Peyer's patch (tissue), 4 donors: ENCODE results near the gene ZBTB7C.
A peak's percentile ranks its signal among the peaks of the same experiment; 100 is the strongest.

Experiments
- POLR2A ChIP-seq, 2 donors: fragments of 450-650 bp; IDR thresholded peaks; one replicate each; pipeline ENCODE4 v1.5.1; 2017; ENCODE audit warnings: antibody characterized with exemption in 2 of 2, mild to moderate bottlenecking in 2 of 2, moderate library complexity in 2 of 2
- TF ChIP-seq, protein P1 (sequence below), 6 experiments: fragments of 450-650 bp in 4 of 6; fragments of 200-600 bp in 2 of 6; sonication (generic) in 1 of 6; IDR thresholded peaks; one replicate each; pipeline ENCODE4 v1.5.1; 2017 to 2019; ENCODE audit warnings: antibody characterized with exemption in 6 of 6, mild to moderate bottlenecking in 3 of 6, moderate library complexity in 1 of 6

GRCh38 chr18:48136051-48136826, 272.9 kb downstream of the ZBTB7C start:
- TF ChIP-seq, protein P1, sequence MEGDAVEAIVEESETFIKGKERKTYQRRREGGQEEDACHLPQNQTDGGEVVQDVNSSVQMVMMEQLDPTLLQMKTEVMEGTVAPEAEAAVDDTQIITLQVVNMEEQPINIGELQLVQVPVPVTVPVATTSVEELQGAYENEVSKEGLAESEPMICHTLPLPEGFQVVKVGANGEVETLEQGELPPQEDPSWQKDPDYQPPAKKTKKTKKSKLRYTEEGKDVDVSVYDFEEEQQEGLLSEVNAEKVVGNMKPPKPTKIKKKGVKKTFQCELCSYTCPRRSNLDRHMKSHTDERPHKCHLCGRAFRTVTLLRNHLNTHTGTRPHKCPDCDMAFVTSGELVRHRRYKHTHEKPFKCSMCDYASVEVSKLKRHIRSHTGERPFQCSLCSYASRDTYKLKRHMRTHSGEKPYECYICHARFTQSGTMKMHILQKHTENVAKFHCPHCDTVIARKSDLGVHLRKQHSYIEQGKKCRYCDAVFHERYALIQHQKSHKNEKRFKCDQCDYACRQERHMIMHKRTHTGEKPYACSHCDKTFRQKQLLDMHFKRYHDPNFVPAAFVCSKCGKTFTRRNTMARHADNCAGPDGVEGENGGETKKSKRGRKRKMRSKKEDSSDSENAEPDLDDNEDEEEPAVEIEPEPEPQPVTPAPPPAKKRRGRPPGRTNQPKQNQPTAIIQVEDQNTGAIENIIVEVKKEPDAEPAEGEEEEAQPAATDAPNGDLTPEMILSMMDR (IDR thresholded peaks at IDR 0.05) = peak in 3 of 6 experiments; percentile 9 to 25 (median 23)
- TF ChIP-seq POLR2A (IDR thresholded peaks at IDR 0.05) = no peak
